ENCODE measurements around the gene SIGLEC10.

The SIGLEC10 gene

DNA sequence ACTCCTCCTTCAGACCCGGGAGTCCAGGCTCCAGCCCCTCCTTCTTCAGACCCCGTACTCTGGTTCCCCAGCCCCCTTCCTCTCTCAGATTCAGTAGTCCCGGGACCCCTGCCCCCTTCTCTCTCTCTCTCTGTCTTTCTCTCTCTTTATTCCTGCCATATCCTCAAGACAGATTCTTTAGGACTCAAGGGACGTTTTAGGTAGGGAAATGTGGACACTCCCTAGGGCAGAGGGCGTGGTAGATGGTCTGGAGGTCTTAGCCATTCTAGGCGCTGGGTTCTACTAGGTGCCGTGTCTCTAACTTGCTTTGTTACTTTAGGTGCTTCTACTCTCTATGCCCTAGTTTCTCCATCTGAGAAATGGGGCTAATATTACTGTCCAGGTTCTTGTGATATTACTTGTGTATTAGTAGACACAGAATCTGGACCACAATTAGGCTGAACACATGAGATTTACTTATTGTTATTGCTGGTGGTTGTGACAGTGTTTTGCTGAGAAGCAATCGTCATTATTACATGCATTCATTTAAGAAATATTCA lies 26.3 kb downstream of the SIGLEC10 start:
- H3K27me3 Mint-ChIP-seq = no peaks in the 10 kb centered on the region
- H3K4me3 Mint-ChIP-seq = no peak overlapping the region
- H3K27ac Mint-ChIP-seq = peak overlapping the region; percentile 7
- H3K4me1 Mint-ChIP-seq (ENCODE audit: low read depth) = peaks cover 32% of the 10 kb centered on the region
- H3K9me3 Mint-ChIP-seq (ENCODE audit: low read depth) = no peaks in the 10 kb centered on the region
- H3K36me3 Mint-ChIP-seq = no peaks in the 10 kb centered on the region

DNA sequence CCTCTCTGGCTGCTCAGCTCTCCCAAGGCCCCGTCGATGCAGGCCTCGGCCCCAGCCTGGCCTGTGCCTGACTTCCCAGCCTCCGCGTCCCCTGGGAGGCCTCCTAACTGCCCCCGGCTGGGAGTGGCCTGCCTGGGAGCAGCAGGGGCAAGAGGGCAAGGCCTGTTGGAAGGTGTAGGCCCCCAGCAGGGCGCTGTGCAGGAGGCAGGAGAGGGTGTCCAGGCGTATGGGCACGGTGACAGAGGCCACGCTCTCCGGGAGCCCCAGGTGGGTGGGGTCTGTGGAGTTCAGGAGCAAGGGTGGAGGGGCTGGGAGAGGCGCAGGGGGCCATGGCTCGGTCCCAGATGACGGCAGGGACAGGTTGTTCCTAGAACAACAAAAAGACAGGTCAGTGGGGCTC lies 28.3 kb downstream of the SIGLEC10 start:
- Mint-ChIP-seq H3K4me1 (ENCODE audit: low read depth) (peaks cover 16% of the 10 kb centered on the region), H3K36me3 (no peaks in the 10 kb centered on the region), H3K27me3 (no peaks in the 10 kb centered on the region), H3K9me3 (ENCODE audit: low read depth) (no peaks in the 10 kb centered on the region), H3K27ac (no peak overlapping the region), H3K4me3 (no peak overlapping the region)

DNA sequence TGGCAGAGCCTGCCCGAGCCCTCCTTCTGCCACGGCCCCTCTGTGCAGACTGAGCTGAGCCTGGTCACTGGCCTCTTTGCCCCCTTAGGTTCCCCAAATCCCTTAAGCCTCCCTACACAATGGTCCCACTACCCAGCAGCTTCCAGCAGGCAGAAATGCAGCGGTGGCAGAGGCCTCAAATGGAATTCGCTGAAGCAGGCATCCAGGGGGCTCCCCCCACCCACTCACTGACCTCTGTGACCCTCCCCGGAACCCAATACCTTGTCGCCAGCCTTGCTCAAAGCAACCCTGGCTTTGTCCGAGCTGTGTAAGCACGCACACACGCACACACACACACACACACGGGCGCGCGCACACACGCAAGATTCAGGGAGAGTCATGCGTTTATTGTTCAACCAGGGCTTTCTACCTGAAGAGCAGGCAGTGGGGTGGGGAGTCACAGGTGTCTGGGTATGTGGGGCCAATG lies 29.5 kb downstream of the SIGLEC10 start, which contains the start of gene LIM2:
LIM2 (minus strand) TSS at position 51 of the 466 bp plus-strand sequence. CDS start 531 bp downstream, outside the sequence.
- Mint-ChIP-seq H3K27ac (no peak within 1 kb of the TSS), H3K4me3 (no peak within 1 kb of the TSS), H3K27me3 (no peaks in the 10 kb centered on the region)

GRCh38 chr19:51386882-51387520 lies 30.4 kb downstream of the SIGLEC10 start:
- no peaks in the 10 kb centered on the region for H3K36me3 Mint-ChIP-seq
- peaks cover 8% of the 10 kb centered on the region for H3K4me1 Mint-ChIP-seq (ENCODE audit: low read depth)
- no peak overlapping the region for H3K4me3 Mint-ChIP-seq
- no peak overlapping the region for H3K27ac Mint-ChIP-seq
- no peaks in the 10 kb centered on the region for H3K27me3 Mint-ChIP-seq
- no peaks in the 10 kb centered on the region for H3K9me3 Mint-ChIP-seq (ENCODE audit: low read depth)

More for the DNA sequence above, 29.5 kb downstream of the SIGLEC10 start, which contains the start of gene LIM2:
- no peaks in the 10 kb centered on the region for H3K9me3 Mint-ChIP-seq (ENCODE audit: low read depth)
- no peaks in the 10 kb centered on the region for H3K36me3 Mint-ChIP-seq
- peaks cover 10% of the 10 kb centered on the region for H3K4me1 Mint-ChIP-seq (ENCODE audit: low read depth)

GRCh38 chr19:51382004-51382403 lies 35.4 kb downstream of the SIGLEC10 start:
- Mint-ChIP-seq H3K27me3 (no peaks in the 10 kb centered on the region), H3K9me3 (ENCODE audit: low read depth) (no peaks in the 10 kb centered on the region), H3K36me3 (no peaks in the 10 kb centered on the region), H3K4me1 (ENCODE audit: low read depth) (peaks cover 14% of the 10 kb centered on the region), H3K4me3 (no peak overlapping the region), H3K27ac (no peak overlapping the region)

DNA sequence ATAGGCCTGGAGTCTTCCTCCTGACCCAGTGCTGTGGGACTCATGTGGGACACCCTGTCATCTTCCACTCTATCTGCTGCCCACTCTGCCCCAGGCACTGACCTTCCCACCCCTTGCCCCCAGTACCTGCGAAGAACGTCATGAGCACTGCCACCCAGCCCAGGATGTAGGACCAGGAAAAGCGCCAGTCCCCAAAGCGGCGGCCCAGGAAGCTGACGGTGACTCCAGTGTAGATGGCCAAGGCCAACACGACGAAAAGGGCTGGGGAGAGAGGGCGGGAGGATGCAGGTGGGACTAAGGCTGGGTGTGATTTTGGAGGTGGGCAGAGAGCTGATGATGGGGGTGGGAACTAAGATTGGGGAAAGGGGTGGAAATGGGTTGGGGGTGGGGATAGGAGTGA lies 37.1 kb downstream of the SIGLEC10 start:
- Mint-ChIP-seq H3K27ac (no peak overlapping the region), H3K9me3 (ENCODE audit: low read depth) (no peaks in the 10 kb centered on the region), H3K4me3 (no peak overlapping the region), H3K4me1 (ENCODE audit: low read depth) (peaks cover 30% of the 10 kb centered on the region), H3K27me3 (no peaks in the 10 kb centered on the region), H3K36me3 (no peaks in the 10 kb centered on the region)

DNA sequence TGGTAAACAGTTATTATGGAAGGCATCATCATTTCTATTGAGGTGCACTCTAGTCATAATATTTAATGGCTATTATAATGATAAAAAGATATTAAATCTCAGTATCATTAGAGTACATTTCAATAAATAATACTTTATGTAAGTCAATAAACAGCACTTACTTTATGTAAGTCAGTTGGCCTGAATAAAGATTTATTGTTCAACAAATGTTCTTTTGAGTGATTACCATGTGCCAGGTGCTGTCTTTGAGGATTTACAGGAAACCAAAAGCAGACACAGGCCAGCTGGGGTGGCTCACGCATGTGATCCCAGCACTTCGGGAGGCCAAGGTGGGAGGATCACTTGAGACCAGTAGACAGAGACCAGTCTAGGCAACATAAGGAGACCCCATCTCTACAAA lies 40.0 kb downstream of the SIGLEC10 start:
- peaks cover 57% of the 10 kb centered on the region for H3K4me1 Mint-ChIP-seq (ENCODE audit: low read depth)
- H3K27me3 Mint-ChIP-seq = no peaks in the 10 kb centered on the region
- H3K4me3 Mint-ChIP-seq = no peak overlapping the region
- no peaks in the 10 kb centered on the region for H3K36me3 Mint-ChIP-seq
- H3K27ac Mint-ChIP-seq = peak overlapping the region; percentile 34
- H3K9me3 Mint-ChIP-seq (ENCODE audit: low read depth) = no peaks in the 10 kb centered on the region

DNA sequence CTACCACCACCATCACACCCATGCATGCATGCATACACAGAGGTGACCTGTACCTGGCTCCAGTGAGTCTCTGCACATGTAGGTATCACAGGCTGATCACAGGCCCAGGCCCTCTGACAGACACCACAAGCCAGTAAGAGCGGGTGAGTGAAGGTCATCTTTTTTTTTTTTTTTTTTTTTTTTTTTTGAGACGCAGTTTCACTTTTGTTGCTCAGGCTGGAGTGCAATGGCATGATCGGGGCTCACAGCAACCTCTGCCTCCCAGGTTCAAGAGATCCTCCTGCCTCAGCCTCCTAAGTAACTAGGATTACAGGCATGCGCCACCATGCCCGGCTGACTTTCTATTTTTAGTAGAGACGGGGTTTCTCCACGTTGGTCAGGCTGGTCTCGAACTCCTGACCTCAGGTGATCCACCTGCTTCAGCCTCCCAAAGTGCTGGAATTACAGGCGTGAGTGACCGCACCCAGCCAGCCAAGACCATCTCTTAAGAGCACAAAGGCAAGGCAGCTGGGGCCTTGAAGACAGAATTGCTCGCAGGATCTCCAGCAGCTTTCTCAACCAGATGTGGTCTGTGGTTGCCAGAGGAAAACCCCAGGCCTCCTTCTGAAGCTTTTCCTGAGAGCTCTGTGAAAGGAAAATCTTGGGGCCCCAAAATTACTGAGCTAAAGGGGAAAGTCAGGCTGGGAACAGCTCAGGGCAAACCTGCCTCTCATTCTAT lies 41.8 kb downstream of the SIGLEC10 start:
- H3K36me3 Mint-ChIP-seq = no peaks in the 10 kb centered on the region
- no peaks in the 10 kb centered on the region for H3K27me3 Mint-ChIP-seq
- peak overlapping the region; percentile 70 for H3K4me3 Mint-ChIP-seq
- peak overlapping the region; percentile 92 for H3K27ac Mint-ChIP-seq
- peaks cover 69% of the 10 kb centered on the region for H3K4me1 Mint-ChIP-seq (ENCODE audit: low read depth)
- no peaks in the 10 kb centered on the region for H3K9me3 Mint-ChIP-seq (ENCODE audit: low read depth)

- peak within 1 kb of the TSS; percentile 87 for H3K4me3 Mint-ChIP-seq
- peaks cover 4% of the 10 kb centered on the region for H3K36me3 Mint-ChIP-seq
- H3K4me1 Mint-ChIP-seq (ENCODE audit: low read depth) = peaks cover 76% of the 10 kb centered on the region
- H3K27ac Mint-ChIP-seq = peak within 1 kb of the TSS; percentile 94
- no peaks in the 10 kb centered on the region for H3K27me3 Mint-ChIP-seq
- no peaks in the 10 kb centered on the region for H3K9me3 Mint-ChIP-seq (ENCODE audit: low read depth)
Observed at GRCh38 chr19:51372649-51373504, 44.6 kb downstream of the SIGLEC10 start, which contains the start of gene NKG7. Gene NKG7, minus strand, starts transcription at chr19:51372654. Its CDS starts 119 bp downstream, at chr19:51372535.

- H3K4me1 Mint-ChIP-seq (ENCODE audit: low read depth) = peaks cover 77% of the 10 kb centered on the region
- peaks cover 4% of the 10 kb centered on the region for H3K36me3 Mint-ChIP-seq
- H3K27ac Mint-ChIP-seq = peak overlapping the region; percentile 94
- H3K27me3 Mint-ChIP-seq = no peaks in the 10 kb centered on the region
- no peaks in the 10 kb centered on the region for H3K9me3 Mint-ChIP-seq (ENCODE audit: low read depth)
- H3K4me3 Mint-ChIP-seq = peak overlapping the region; percentile 87
Observed at GRCh38 chr19:51372021-51372648, 45.3 kb downstream of the SIGLEC10 start.

DNA sequence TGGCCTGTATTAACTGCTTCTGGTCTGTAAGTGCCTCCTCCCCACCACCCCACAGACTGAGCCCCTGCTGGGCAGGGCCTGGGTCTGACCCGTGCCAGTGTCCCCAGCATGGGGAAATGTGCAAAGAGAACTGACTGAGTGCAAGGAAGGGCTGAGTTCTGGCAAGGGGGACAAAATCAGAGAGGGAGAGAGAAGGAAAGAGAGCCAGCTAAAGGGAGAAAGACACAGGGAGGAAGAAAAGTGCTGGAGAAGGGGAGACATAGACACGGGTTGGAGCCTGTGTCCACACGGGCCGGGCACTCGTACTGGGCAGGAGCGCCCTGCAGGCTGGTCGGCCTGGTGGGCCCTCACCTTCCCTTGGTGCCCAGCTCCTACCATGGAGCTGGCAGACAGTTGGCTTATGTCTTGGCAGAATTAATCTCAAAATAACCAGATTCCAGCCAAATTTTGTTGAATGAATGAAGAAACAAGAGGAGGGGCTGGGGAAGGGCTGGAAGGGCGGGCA lies 46.2 kb downstream of the SIGLEC10 start:
- Mint-ChIP-seq H3K9me3 (ENCODE audit: low read depth) (no peaks in the 10 kb centered on the region), H3K4me3 (peak overlapping the region; percentile 87), H3K4me1 (ENCODE audit: low read depth) (peaks cover 72% of the 10 kb centered on the region), H3K27ac (peak overlapping the region; percentile 94), H3K27me3 (no peaks in the 10 kb centered on the region), H3K36me3 (peaks cover 4% of the 10 kb centered on the region)

- Mint-ChIP-seq H3K27me3 (no peaks in the 10 kb centered on the region), H3K9me3 (ENCODE audit: low read depth) (no peaks in the 10 kb centered on the region), H3K36me3 (peaks cover 4% of the 10 kb centered on the region), H3K4me3 (peak overlapping the region; percentile 87), H3K27ac (peak overlapping the region; percentile 94), H3K4me1 (ENCODE audit: low read depth) (peaks cover 69% of the 10 kb centered on the region)
Observed at GRCh38 chr19:51370230-51370629, 47.2 kb downstream of the SIGLEC10 start.

DNA sequence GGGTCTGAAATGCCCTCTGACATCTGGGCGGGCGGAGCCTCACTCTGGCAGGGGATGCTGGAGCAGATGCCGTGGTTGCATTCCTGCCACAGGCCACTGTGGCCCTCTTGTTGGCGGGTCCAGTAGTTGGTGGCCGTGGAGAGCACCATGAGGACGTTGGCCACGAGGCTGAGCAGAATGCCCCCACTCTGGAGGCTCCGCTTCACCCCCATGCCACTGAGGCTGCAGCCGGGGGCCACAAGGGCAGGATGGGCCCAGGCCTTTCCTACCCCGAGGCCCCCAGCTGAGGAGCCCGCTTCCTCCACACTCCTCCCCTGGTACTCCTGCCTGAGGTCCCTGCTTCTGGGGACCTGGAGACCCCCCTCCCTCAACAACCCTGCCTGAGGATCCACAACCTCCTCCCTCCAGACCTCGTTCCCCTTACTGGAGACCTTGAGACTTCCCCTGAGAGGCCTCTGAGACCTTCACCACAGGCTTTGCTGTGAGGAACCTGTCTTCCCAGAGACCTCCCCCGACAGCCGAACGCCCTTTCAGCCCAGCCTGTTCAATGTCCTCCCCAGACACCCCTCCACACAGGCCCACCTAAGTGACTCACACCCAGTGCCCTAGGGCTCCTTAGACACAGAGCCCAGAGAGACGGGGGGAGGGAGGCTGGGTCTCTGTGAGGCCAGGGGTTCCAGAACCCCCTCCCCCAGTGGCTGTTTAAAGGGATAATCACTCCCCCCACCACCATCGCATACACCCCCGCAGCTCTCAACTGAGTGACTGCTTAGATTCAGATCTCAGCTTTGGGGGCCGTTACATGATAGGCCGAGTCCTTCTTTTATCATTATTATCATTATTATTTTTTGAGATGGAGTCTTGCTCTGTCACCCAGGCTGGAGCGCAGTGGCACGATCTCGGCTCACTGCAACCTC lies 48.8 kb downstream of the SIGLEC10 start, which contains the start of gene CLDND2:
CLDND2 (minus strand) TSS at position 638 of the 917 bp plus-strand sequence; CDS start at position 212, 426 bp downstream.
- Mint-ChIP-seq H3K4me1 (ENCODE audit: low read depth) (peaks cover 66% of the 10 kb centered on the region), H3K9me3 (ENCODE audit: low read depth) (no peaks in the 10 kb centered on the region), H3K4me3 (peak within 1 kb of the TSS; percentile 100), H3K27me3 (no peaks in the 10 kb centered on the region), H3K36me3 (peaks cover 4% of the 10 kb centered on the region), H3K27ac (peak within 1 kb of the TSS; percentile 99)
